HepG2 (cell line): ENCODE results near the gene GSC2. TPM values are rescaled to one million over a fixed set of nuclear protein-coding genes. Genes with fewer than 3 reads are reported as not detected.

Experiments
- ATAC-seq: fragments of 200-7000 bp; cut with Tn5 transposase; 3 replicates; pipeline ENCODE4 v1.9.1; 2020; ENCODE audit warnings: mild to moderate bottlenecking, moderate library complexity
- BruUV-seq: library from RNA; stranded (reverse); fragments of 400-500 nt; replicated peaks from 2 replicates; lab custom pipeline; 2021; lab: Mats Ljungman, UMichigan
- CTCF ChIA-PET: fragments of 300-600 bp; formaldehyde crosslinking; extraction: SDS; loops from one replicate; lab custom pipeline; 2021; ENCODE audit warnings: low total read pairs, inconsistent platforms, low intra/inter-chr PET ratio; lab: Yijun Ruan, JAX
- POLR2A ChIA-PET: fragments of 350-600 bp; sonication (Branson Sonifier 250); formaldehyde crosslinking; loops from one replicate; lab custom pipeline; 2020; ENCODE audit warnings: antibody characterized with exemption, inconsistent platforms; lab: Yijun Ruan, JAX
- DNase-seq: peaks from one replicate; pipeline ENCODE4 v3.0.0-alpha.2; 2015; ENCODE audit warnings: low spot score
- FAIRE-seq: peaks from 3 replicates; lab custom pipeline; 2011; peaks lifted over from hg19 to GRCh38; lab: Jason Lieb, UNC
- H2AFZ ChIP-seq: one replicate; pipeline ENCODE4 v1.6.1; 2011; ENCODE audit warnings: low read length, inconsistent platforms
- H3K27ac ChIP-seq: fragments of 300-600 bp; 3 replicates; pipeline ENCODE4 v1.8.0; 2011; ENCODE audit warnings: mixed run types, mild to moderate bottlenecking, mixed read lengths, low read length, inconsistent platforms; ENCODE audit not compliant: insufficient read depth; ENCODE audit errors: extremely low read length
- H3K27me3 ChIP-seq, 2 experiments: fragments of 200-600 bp in 1 of 2; 2 replicates in 1 of 2; 3 replicates in 1 of 2; pipeline versions ENCODE4 v1.6.0 to v1.8.0; 2011; ENCODE audit warnings: low read length in 2 of 2, mild to moderate bottlenecking in 2 of 2, moderate library complexity in 2 of 2, inconsistent platforms in 1 of 2; ENCODE audit not compliant: insufficient read depth in 2 of 2, control insufficient read depth in 1 of 2
- H3K36me3 ChIP-seq, 2 experiments: fragments of 200-600 bp in 1 of 2; replicated peaks in 1 of 2; 2 replicates in 1 of 2; 3 replicates in 1 of 2; pipeline versions ENCODE4 v1.5.1 to v1.8.0; 2011; ENCODE audit warnings: low read length in 2 of 2, inconsistent platforms in 1 of 2; ENCODE audit not compliant: insufficient read depth in 2 of 2, control insufficient read depth in 1 of 2
- H3K4me1 ChIP-seq: 2 replicates; pipeline ENCODE4 v1.5.1; 2012; ENCODE audit warnings: low read length, inconsistent platforms; ENCODE audit not compliant: insufficient read depth
- H3K4me2 ChIP-seq: 2 replicates; pipeline ENCODE4 v1.6.0; 2011; ENCODE audit warnings: low read depth, low read length, inconsistent platforms
- H3K4me3 ChIP-seq, 3 experiments: fragments of 200-600 bp in 1 of 3; sonication (generic), shearing (Covaris generic) in 1 of 3; replicated peaks in 1 of 3; 2 replicates each; pipeline ENCODE4 v1.5.1; 2011 to 2016; ENCODE audit warnings: low read length in 3 of 3, inconsistent platforms in 2 of 3, low read depth in 2 of 3, mild to moderate bottlenecking in 2 of 3, control low read depth in 1 of 3, mixed read lengths in 1 of 3; ENCODE audit not compliant: insufficient read depth in 1 of 3
- H3K79me2 ChIP-seq: one replicate; pipeline ENCODE4 v1.6.1; 2011; ENCODE audit warnings: low read length, inconsistent platforms; ENCODE audit not compliant: insufficient read depth
- H3K9ac ChIP-seq: 2 replicates; pipeline ENCODE4 v1.6.0; 2011; ENCODE audit warnings: mild to moderate bottlenecking, low read depth, low read length, inconsistent platforms; ENCODE audit not compliant: insufficient read depth
- H3K9me3 ChIP-seq: 2 replicates; pipeline ENCODE4 v1.5.1; 2012; ENCODE audit warnings: mild to moderate bottlenecking, low read length
- H4K20me1 ChIP-seq: 2 replicates; pipeline ENCODE4 v1.6.0; 2011; ENCODE audit warnings: inconsistent platforms, mild to moderate bottlenecking, low read length, moderate library complexity; ENCODE audit not compliant: insufficient read depth
- ARID4A ChIP-seq: sonication (generic); formaldehyde crosslinking; IDR thresholded peaks from 2 replicates; pipeline ENCODE4 v1.5.0; 2020; ENCODE audit warnings: mild to moderate bottlenecking, missing genetic modification reagents, borderline replicate concordance
- ATRX ChIP-seq: sonication (generic); formaldehyde crosslinking; IDR thresholded peaks from 2 replicates; pipeline ENCODE4 v1.4.0; 2020; ENCODE audit warnings: missing genetic modification reagents, borderline replicate concordance
- DMAP1 ChIP-seq: IDR thresholded peaks from 2 replicates; pipeline ENCODE4 v1.6.1; 2016
- HINFP ChIP-seq: sonication (generic); formaldehyde crosslinking; IDR thresholded peaks from 2 replicates; pipeline ENCODE4 v1.4.0; 2020; ENCODE audit warnings: low read depth, mild to moderate bottlenecking, missing genetic modification reagents
- POLR2A ChIP-seq, 2 experiments: IDR thresholded peaks; 2 replicates each; pipeline ENCODE4 v1.6.1; 2011; ENCODE audit warnings: low read depth in 2 of 2, low read length in 2 of 2, mild to moderate bottlenecking in 1 of 2, moderate library complexity in 1 of 2; ENCODE audit not compliant: insufficient read depth in 1 of 2
- RAD21 ChIP-seq: fragments of 450-650 bp; formaldehyde crosslinking; IDR thresholded peaks from 2 replicates; pipeline ENCODE4 v1.5.0; 2020; ENCODE audit warnings: mild to moderate bottlenecking
- SP1 ChIP-seq, 2 experiments: fragments of 450-650 bp in 1 of 2; sonication (generic) in 1 of 2; formaldehyde crosslinking in 1 of 2; IDR thresholded peaks; 2 replicates each; pipeline versions ENCODE4 v1.4.0 to v1.6.1; 2016 to 2020; ENCODE audit warnings: missing genetic modification reagents in 1 of 2
- TERF1 ChIP-seq: sonication (generic); formaldehyde crosslinking; IDR thresholded peaks from 2 replicates; pipeline ENCODE4 v1.8.0; 2022; ENCODE audit warnings: mild to moderate bottlenecking, missing genetic modification reagents, moderate library complexity
- ZNF562 ChIP-seq: sonication (generic); formaldehyde crosslinking; IDR thresholded peaks from 2 replicates; pipeline ENCODE4 v1.8.0; 2022; ENCODE audit warnings: missing genetic modification reagents, borderline replicate concordance
- ZNF563 ChIP-seq: sonication (generic); formaldehyde crosslinking; IDR thresholded peaks from 2 replicates; pipeline ENCODE4 v1.8.0; 2022; ENCODE audit warnings: mild to moderate bottlenecking, moderate library complexity, missing genetic modification reagents
- ZNF770 ChIP-seq: sonication (generic); formaldehyde crosslinking; IDR thresholded peaks from 2 replicates; pipeline ENCODE4 v1.5.0; 2020; ENCODE audit warnings: mild to moderate bottlenecking, missing genetic modification reagents
- WGBS: methylation state at CpG from one replicate; pipeline ENCODE4 v1.1.6; 2017; ENCODE audit warnings: low lambda C conversion rate; 5-methylcytosine and 5-hydroxymethylcytosine counted together
- in situ Hi-C: cut with HindIII; loops from 2 replicates; pipeline ENCODE4 v1.10.0; 2017; ENCODE audit warnings: low pct_unique_long_range_greater_than_20kb; ENCODE audit not compliant: extremely low pct_ligation_motif_present
- intact Hi-C: fragments of 100-400 bp; cut with micrococcal nuclease; formaldehyde crosslinking; loops from one replicate; pipeline ENCODE4 v1.10.0; 2022; ENCODE audit not compliant: unreplicated experiment
- polyA plus RNA-seq, 8 experiments: library from polyadenylated mRNA; depleted of rRNA in 3 of 8; stranded (reverse) in 7 of 8; unstranded in 1 of 8; fragments of >200 nt; fragmentation: Illumina TruSeq in 4 of 8; extraction: Trizol in 4 of 8; gene quantifications; 2 replicates each; pipeline versions ENCODE4 v1.2.1 to v1.2.3, GENCODE V29; 2011 to 2016; ENCODE audit warnings: low read depth in 4 of 8, missing spikeins in 1 of 8, mixed read lengths in 1 of 8; ENCODE audit not compliant: insufficient read depth in 1 of 8
- total RNA-seq, 5 experiments: library from RNA; depleted of rRNA; stranded (reverse); fragments of >200 nt; fragmentation: Illumina TruSeq; extraction: Trizol; gene quantifications; 2 replicates each; pipeline ENCODE4 v1.2.3, GENCODE V29; 2016; ENCODE audit warnings: low read depth in 1 of 5

Gene GSC2
- total and polyA plus RNA-seq, 2 of the 13 experiments (the other 11 are each of a cell fraction or from before 2014, with no cell fraction given): not detected

GRCh38 chr22:19173047-19174035, 23.2 kb upstream of the GSC2 start:
- peak overlapping the region; percentile 94 for H3K9ac ChIP-seq
- peaks cover 3 to 22% of the 10 kb centered on the region in 2 experiments; a peak in 4 of 5 replicates for H3K27me3 ChIP-seq
- BruUV-seq: no TSS peak
- H3K9me3 ChIP-seq: no peaks in the 10 kb centered on the region
- ChIA-PET CTCF (no interaction called here), POLR2A (no interaction called here)
- peaks cover 29% of the 10 kb centered on the region for H4K20me1 ChIP-seq
- H2AFZ ChIP-seq: no peak overlapping the region
- DNase-seq (peak; percentile 24), ATAC-seq (peak; percentile 0; the same call in 1 of the 3 replicates), FAIRE-seq (no peak)
- intact Hi-C loops (no loop called here), in situ Hi-C loops (no loop called here)
- peak overlapping the region; percentile 96 for H3K4me2 ChIP-seq
- 48% methylated on average over 7 of the region's 19 CpGs for WGBS
- peaks cover 3 to 15% of the 10 kb centered on the region in 2 experiments; a peak in 3 of 5 replicates for H3K36me3 ChIP-seq
- peak overlapping the region; percentile 80 for H3K27ac ChIP-seq
- H3K4me1 ChIP-seq: peaks cover 73% of the 10 kb centered on the region
- H3K4me3 ChIP-seq: peak overlapping the region; percentile 95 to 98 (median 97)
- peaks cover 41% of the 10 kb centered on the region for H3K79me2 ChIP-seq
- no peak for TF ChIP-seq RAD21
- no peak for TF ChIP-seq TERF1 (CRISPR knock-in tag)
- no peak for TF ChIP-seq DMAP1 (CRISPR knock-in tag)
- TF ChIP-seq SP1 (IDR thresholded peaks at IDR 0.05): no peak
- TF ChIP-seq SP1 (CRISPR knock-in tag; IDR thresholded peaks at IDR 0.05): no peak
- peak in 1 of 2 experiments; percentile 39; a peak in 2 of 4 replicates for TF ChIP-seq POLR2A (IDR thresholded peaks at IDR 0.05; ENCODE audit: insufficient read depth in 1 of 2, low read depth in 2 of 2, low read length in 2 of 2)
- TF ChIP-seq ZNF563: no peak
- TF ChIP-seq ARID4A: 0 out of 2 replicates have a peak, but pooled peaks have one; percentile 3
- TF ChIP-seq HINFP (CRISPR knock-in tag): no peak
- TF ChIP-seq ZNF770: no peak
- no peak for TF ChIP-seq ATRX
- TF ChIP-seq ZNF562 (CRISPR knock-in tag): no peak
